GM18519 (cell line): Measurements from ENCODE around the gene GALNT14.

ENCODE experiments used
- ATAC-seq: cut with Tn5 transposase; IDR thresholded peaks from one replicate; pipeline ENCODE4 v1.9.1; 2021; ENCODE audit warnings: mild to moderate bottlenecking, moderate library complexity; ENCODE audit not compliant: unreplicated experiment, low FRiP score

GALNT14 gene

GRCh38 chr2:31060397-31060796 is 77.8 kb downstream of the GALNT14 start:
- no peak for ATAC-seq

GRCh38 chr2:31058096-31059035 is 79.9 kb downstream of the GALNT14 start:
- no peak for ATAC-seq

DNA sequence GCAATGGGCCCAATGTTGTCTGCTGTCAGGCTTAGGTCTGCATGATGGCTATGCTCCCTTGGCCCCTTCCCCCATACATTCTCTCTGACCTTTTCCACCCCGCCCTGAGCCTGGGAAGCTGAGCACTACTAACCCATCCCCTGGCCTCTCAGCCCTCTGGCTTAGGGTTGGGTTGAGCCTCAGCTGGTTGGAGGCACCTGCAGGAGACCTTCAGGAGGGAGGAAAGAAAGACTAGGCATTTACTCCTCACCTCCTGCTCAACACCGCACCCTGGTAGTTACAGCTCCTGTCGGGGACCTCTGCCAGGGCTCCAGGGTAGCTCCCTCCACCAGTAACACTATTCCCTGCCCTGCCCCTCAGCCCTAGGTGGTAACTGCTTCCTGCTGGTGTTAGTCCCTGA is 80.5 kb downstream of the GALNT14 start:
- ATAC-seq = no peak

GRCh38 chr2:31055938-31056337 is 82.3 kb downstream of the GALNT14 start:
- no peak for ATAC-seq

GRCh38 chr2:31054842-31055388 is 83.3 kb downstream of the GALNT14 start:
- no peak for ATAC-seq

- ATAC-seq = no peak
These were observed 84.1 kb downstream of the GALNT14 start for GRCh38 chr2:31053929-31054782.

- no peak for ATAC-seq
These were observed 86.0 kb downstream of the GALNT14 start for GRCh38 chr2:31052284-31052683.

- ATAC-seq = no peak
These were observed 86.7 kb downstream of the GALNT14 start for GRCh38 chr2:31051258-31052140.

- ATAC-seq = no peak
These were observed 88.2 kb downstream of the GALNT14 start for GRCh38 chr2:31049916-31050588.

- ATAC-seq = no peak
These were observed 89.0 kb downstream of the GALNT14 start for GRCh38 chr2:31049264-31049663.

DNA sequence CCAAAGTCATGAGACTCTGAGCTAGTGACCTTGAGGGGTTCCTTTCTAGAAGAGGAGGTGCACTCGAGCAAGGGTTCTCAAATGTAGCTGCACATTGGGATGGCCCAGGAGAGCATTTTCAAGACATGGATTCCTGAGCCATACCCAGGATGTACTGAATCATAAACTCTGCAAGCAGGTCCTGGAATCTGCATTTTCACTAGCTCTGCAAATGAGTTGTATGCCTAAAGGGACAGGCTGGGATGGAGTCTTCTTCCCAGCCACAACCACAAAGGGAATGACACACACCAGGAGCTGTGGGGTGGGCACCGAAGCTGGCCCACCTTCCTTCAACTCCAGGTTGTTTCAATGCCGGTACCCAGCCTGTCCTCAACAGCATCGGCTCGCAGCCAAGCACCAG is 90.6 kb downstream of the GALNT14 start:
- ATAC-seq = no peak

DNA sequence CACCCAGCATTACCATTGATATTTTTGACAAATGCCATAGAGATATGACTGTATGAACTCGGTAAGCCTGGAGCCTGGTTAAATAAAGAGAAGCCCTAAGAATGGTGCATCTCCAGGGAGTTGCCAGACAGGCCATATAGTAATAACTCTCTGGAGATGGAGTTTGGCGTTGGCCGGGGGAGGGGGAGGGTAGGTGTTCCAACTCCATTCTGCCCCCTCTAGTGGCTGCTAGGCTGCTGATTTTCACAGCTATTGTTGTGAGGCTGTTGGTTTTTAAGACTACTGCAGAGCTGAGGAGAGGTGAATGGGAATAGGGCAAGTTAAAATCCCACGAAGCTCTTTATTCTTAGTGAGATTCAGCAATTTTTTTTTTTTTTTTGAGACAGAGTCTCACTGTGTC is 99.9 kb downstream of the GALNT14 start:
- ATAC-seq = no peak

GRCh38 chr2:31037058-31037457 is 101.2 kb downstream of the GALNT14 start:
- no peak for ATAC-seq

GRCh38 chr2:31033032-31033431 is 105.2 kb downstream of the GALNT14 start:
- no peak for ATAC-seq

GRCh38 chr2:31032475-31032874 is 105.8 kb downstream of the GALNT14 start:
- ATAC-seq = no peak

DNA sequence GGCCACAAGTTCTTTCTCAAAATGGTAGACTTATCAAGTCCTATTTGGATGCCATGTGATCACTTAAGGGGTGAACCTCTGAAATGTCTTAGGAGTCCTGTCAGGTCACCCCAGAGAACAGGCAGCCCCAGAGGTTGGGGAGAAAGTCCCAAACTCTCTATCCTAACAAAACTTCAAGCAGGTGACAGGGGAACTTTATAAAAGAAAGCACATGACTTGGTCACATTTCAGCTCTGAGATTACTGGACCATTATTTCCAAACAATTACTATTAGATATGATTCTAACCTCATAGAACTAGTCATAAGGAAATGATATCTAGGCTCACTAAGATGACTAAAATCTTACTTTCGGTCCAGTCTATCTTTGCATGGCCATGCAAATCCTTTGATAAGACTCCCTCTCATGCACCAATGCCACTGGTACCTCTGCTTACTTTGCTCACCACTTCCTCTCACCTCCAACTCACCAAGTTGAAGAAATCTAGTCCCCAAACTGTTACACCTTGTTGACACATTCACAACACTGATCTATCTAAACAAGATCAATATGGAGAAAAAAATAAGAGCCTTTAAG is 107.0 kb downstream of the GALNT14 start:
- peak; percentile 99 for ATAC-seq

GRCh38 chr2:31028417-31028816 is 109.8 kb downstream of the GALNT14 start:
- ATAC-seq = no peak

DNA sequence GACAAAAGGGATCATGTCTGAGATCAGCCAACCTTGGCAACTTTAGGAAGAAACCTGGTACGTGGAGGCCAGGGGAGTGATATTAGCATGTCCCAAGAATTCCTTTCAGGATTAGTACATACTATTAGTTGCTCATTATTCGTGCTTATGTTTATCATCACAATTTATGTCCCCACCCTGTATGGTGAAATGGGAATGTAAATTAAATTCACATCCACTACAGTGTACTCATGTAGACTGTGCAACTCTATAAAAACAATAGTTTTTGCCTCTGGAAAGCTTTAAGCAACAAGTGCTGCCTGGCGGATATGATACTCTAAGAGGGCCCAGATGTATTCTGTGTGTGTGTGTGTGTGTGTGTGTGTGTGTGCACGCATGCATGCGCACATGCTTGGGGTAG is 110.7 kb downstream of the GALNT14 start:
- ATAC-seq = no peak

- ATAC-seq = no peak
These were observed 114.7 kb downstream of the GALNT14 start for GRCh38 chr2:31023541-31023940.
